Heart left ventricle (tissue), 16 donors: Measurements from ENCODE around the gene ANK2. TPM values are rescaled to one million over a fixed set of nuclear protein-coding genes. Genes with fewer than 3 reads are reported as not detected.

Source experiments
- ATAC-seq, 4 donors: fragments of 200-7000 bp; cut with Tn5 transposase; one replicate each; pipeline ENCODE4 v1.9.1; 2020 to 2022; ENCODE audit warnings: moderate library complexity in 4 of 4, mild to moderate bottlenecking in 3 of 4, moderate number of reproducible peaks in 1 of 4
- DNase-seq, 5 donors: peaks; one replicate each; pipeline ENCODE4 v3.0.0-alpha.2; 2020
- H3K27ac ChIP-seq, 12 donors: fragments of 200-600 bp; sonication (generic) in 4 of 12; one replicate each; pipeline versions ENCODE4 v1.5.0 to v1.8.0; 2016 to 2022; ENCODE audit warnings: mild to moderate bottlenecking in 2 of 12
- H3K27me3 ChIP-seq, 9 donors: fragments of 200-600 bp; sonication (generic) in 2 of 9; one replicate each; pipeline versions ENCODE4 v1.5.1 to v1.8.0; 2016 to 2022; ENCODE audit warnings: mild to moderate bottlenecking in 3 of 9
- H3K36me3 ChIP-seq, 9 donors: fragments of 200-600 bp; sonication (generic) in 2 of 9; one replicate each; pipeline versions ENCODE4 v1.5.0 to v1.8.0; 2018 to 2022; ENCODE audit warnings: mild to moderate bottlenecking in 2 of 9
- H3K4me1 ChIP-seq, 12 donors: fragments of 200-600 bp; sonication (generic) in 4 of 12; one replicate each; pipeline versions ENCODE4 v1.5.0 to v1.8.0; 2016 to 2022; ENCODE audit warnings: mild to moderate bottlenecking in 3 of 12
- H3K4me3 ChIP-seq, 12 donors: fragments of 200-600 bp; sonication (generic) in 4 of 12; one replicate each; pipeline versions ENCODE4 v1.5.0 to v1.8.0; 2017 to 2022; ENCODE audit warnings: mild to moderate bottlenecking in 9 of 12, moderate library complexity in 4 of 12
- H3K9me3 ChIP-seq, 12 donors: fragments of 200-600 bp; sonication (generic) in 4 of 12; one replicate each; pipeline versions ENCODE4 v1.5.0 to v1.8.0; 2016 to 2022; ENCODE audit warnings: mild to moderate bottlenecking in 1 of 12
- POLR2A ChIP-seq, 2 donors: fragments of 450-650 bp; IDR thresholded peaks; one replicate each; pipeline ENCODE4 v1.6.1; 2017; ENCODE audit warnings: antibody characterized with exemption in 2 of 2, mild to moderate bottlenecking in 2 of 2, moderate library complexity in 2 of 2
- WGBS, 4 donors: extraction: QIAGEN DNeasy Blood & Tissue Kit in 2 of 4; methylation state at CpG; one replicate each; pipeline versions ENCODE4 v1.1.5 to v1.1.7; 2013 to 2018; 5-methylcytosine and 5-hydroxymethylcytosine counted together
- intact Hi-C, 10 donors: fragments of 100-400 bp; cut with DNase I; formaldehyde crosslinking; loops; one replicate each; pipeline versions ENCODE4 v1.11.1 to v1.14.2; 2022
- polyA plus RNA-seq, 2 donors: library from polyadenylated mRNA; stranded (reverse); fragments of 200-250 nt; gene quantifications; one replicate each; pipeline ENCODE4 v1.2.3, GENCODE V29; 2013
- total RNA-seq, 9 donors: library from RNA; depleted of rRNA in 2 of 9; stranded (reverse); fragments of >200 nt in 2 of 9; fragmentation: NEBNext Ultra II Directional in 3 of 9; extraction: Animal tissue kit (Norgen Biotek cat#: 25700) in 3 of 9; gene quantifications; one replicate each; pipeline versions ENCODE4 v1.1.0 to v1.2.4, GENCODE V29; 2016 to 2023
- TF ChIP-seq, protein P1 (sequence below), 12 donors: fragments of 200-600 bp; sonication (generic) in 4 of 12; IDR thresholded peaks; one replicate each; pipeline versions ENCODE4 v1.5.0 to v1.8.0; 2018 to 2022; ENCODE audit warnings: antibody characterized with exemption in 12 of 12, mild to moderate bottlenecking in 5 of 12
- donor health status: ischemic (EF 13 %, LVEDD 7.1; RV severe dilation, severe dysfunction).
- donor health status: healthy with polysubstance abuse.
- donor health status: DM: no; HTN: yes; CAD: no.
- donor health status: DM: no; HTN: no; CAD: no.
- donor health status: ischemic (EF 25% LVEDD 6.9; RV normal size, moderate dysfunction).
- donor health status: ischemic (EF 25% LVEDD 5.7; RV mildly dilated, moderate dysfunction).
- donor health status: healthy.
- donor health status: DM: yes; HTN: yes; CAD: no.
- donor health status: ischemic (EF 35%, LVEDD 5.7; RV mildly dilated, moderate dysfunction).
- donor health status: nonischemic (EF 11% LVEDD 7.7; RV severe dilation, severe dysfunction).
- donor health status: DM: yes; HTN: yes; CAD: no.
- donor health status: PGD.
- donor health status: ischemic (EF 29% LVEDD 5.4; RV normal size, mild dysfunction).
- donor health status: nonischemic (EF 23%, LVEDD 6.1; RV moderate dilation, normal function).

The ANK2 gene
- total and polyA plus RNA-seq, 11 donors = 30.7 to 351 (median 267) TPM

DNA sequence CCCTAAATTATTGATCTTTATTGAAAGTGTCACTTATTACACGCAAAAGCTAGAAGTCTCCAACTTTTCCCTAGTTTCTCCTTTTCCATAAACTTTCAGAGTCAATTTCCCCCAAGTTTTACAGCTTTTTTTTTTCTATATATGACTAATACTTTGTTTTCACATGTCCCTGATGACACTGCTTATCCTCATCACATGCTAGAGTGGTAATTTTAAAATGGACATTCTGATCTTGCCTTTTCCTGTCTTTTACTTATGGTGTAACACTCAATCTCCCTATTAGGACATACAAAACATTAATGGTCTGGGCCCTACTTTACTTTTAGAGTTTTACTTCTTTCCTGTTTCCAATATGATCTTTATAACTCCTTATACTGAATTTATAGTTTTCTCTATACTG lies 112.6 kb downstream of the ANK2 start:
- DNase-seq = no peak
- no peaks in the 10 kb centered on the region for H3K9me3 ChIP-seq
- no peaks in the 10 kb centered on the region for H3K27me3 ChIP-seq
- no peak for TF ChIP-seq POLR2A (IDR thresholded peaks at IDR 0.05)
- TF ChIP-seq, protein P1, sequence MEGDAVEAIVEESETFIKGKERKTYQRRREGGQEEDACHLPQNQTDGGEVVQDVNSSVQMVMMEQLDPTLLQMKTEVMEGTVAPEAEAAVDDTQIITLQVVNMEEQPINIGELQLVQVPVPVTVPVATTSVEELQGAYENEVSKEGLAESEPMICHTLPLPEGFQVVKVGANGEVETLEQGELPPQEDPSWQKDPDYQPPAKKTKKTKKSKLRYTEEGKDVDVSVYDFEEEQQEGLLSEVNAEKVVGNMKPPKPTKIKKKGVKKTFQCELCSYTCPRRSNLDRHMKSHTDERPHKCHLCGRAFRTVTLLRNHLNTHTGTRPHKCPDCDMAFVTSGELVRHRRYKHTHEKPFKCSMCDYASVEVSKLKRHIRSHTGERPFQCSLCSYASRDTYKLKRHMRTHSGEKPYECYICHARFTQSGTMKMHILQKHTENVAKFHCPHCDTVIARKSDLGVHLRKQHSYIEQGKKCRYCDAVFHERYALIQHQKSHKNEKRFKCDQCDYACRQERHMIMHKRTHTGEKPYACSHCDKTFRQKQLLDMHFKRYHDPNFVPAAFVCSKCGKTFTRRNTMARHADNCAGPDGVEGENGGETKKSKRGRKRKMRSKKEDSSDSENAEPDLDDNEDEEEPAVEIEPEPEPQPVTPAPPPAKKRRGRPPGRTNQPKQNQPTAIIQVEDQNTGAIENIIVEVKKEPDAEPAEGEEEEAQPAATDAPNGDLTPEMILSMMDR (IDR thresholded peaks at IDR 0.05) = no peak
- H3K36me3 ChIP-seq = no peaks in the 10 kb centered on the region
- peaks cover 0 to 16% (median 4%) of the 10 kb centered on the region in 12 donors for H3K4me1 ChIP-seq
- H3K27ac ChIP-seq = peak overlapping the region in 6 of 12 donors; percentile 8 to 22 (median 12)
- intact Hi-C loops = no loop called here
- WGBS, 4 donors = 90 to 96% (median 91%) methylated on average over 1 of the region's 1 CpG
- peak in 1 of 4 donors; percentile 18 for ATAC-seq
- no peak overlapping the region for H3K4me3 ChIP-seq

DNA sequence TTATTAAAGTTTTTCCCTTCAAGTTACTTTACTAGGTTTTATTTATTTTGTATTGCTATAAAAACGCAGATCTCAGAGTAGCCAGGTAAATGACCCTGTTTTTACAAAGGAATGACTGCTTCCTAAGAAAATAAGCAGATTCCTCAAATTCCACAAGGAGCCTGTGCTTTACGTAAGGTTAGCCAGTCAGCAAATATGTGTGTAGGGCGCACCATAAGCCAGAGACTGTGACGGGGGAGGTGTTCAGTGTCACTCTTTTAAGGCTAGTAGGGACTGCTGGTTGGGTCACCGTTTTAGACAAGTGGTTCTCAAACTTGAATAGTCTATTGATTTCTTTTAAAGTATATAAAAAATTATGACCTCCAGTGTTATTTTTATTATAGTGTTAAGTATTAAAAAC lies 119.9 kb downstream of the ANK2 start:
- no peaks in the 10 kb centered on the region for H3K36me3 ChIP-seq
- H3K9me3 ChIP-seq = no peaks in the 10 kb centered on the region
- peak in 1 of 4 donors; percentile 55 for ATAC-seq
- H3K4me3 ChIP-seq = no peak overlapping the region
- DNase-seq = no peak
- H3K27me3 ChIP-seq = no peaks in the 10 kb centered on the region
- 50 to 63% (median 56%) methylated on average over 5 of the region's 5 CpGs for WGBS, 4 donors
- TF ChIP-seq, protein P1 (IDR thresholded peaks at IDR 0.05) = no peak
- no peak for TF ChIP-seq POLR2A (IDR thresholded peaks at IDR 0.05)
- H3K27ac ChIP-seq = no peak overlapping the region
- intact Hi-C loops = no loop called here
- peaks cover 0 to 25% (median 6%) of the 10 kb centered on the region in 12 donors for H3K4me1 ChIP-seq

DNA sequence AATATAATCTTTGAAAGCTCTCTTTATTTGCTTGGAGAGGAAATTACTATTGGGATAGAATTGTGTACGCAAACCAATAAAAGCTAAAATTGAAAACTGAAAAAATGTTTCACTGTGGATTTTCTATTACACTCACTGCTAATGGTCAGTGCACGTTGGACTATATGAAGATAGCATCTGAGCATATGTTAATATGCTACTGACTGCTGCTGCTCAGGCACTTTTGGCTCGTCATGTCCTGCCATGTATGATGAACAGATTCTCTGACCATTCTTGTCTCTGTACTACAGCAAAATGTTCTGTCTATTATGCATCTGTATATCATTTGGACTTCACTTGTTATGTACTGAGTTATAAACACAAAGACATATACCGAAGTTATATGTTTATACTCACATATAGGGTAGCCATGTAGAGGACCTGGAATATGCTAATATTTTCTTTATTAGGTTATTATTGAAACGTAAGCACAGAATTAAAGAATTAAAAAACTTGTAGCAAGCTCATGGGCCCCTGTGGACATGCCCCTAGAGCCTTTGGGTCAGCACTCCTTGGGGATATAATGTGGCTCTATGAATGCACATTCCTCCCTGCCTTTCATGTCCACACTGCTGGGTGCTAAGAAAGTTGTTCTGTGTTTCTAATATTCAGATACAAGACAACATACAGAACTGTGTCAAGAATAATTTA lies 120.8 kb downstream of the ANK2 start:
- Histone ChIP-seq H3K27me3 (no peaks in the 10 kb centered on the region), H3K4me3 (no peak overlapping the region), H3K27ac (no peak overlapping the region), H3K9me3 (no peaks in the 10 kb centered on the region), H3K36me3 (no peaks in the 10 kb centered on the region), H3K4me1 (peaks cover 0 to 25% (median 6%) of the 10 kb centered on the region in 12 donors)
- ATAC-seq = peak in 2 of 4 donors; percentile 41 to 42
- TF ChIP-seq, protein P1 (IDR thresholded peaks at IDR 0.05) = no peak
- TF ChIP-seq POLR2A (IDR thresholded peaks at IDR 0.05) = no peak
- WGBS, 4 donors = 65 to 68% (median 67%) methylated on average over 5 of the region's 5 CpGs
- no peak for DNase-seq
- intact Hi-C loops = loop anchor here in 2 of 10 donors (10.0 kb wide), 1 partner anchor 65 kb away; no protein-coding TSS in a partner anchor

DNA sequence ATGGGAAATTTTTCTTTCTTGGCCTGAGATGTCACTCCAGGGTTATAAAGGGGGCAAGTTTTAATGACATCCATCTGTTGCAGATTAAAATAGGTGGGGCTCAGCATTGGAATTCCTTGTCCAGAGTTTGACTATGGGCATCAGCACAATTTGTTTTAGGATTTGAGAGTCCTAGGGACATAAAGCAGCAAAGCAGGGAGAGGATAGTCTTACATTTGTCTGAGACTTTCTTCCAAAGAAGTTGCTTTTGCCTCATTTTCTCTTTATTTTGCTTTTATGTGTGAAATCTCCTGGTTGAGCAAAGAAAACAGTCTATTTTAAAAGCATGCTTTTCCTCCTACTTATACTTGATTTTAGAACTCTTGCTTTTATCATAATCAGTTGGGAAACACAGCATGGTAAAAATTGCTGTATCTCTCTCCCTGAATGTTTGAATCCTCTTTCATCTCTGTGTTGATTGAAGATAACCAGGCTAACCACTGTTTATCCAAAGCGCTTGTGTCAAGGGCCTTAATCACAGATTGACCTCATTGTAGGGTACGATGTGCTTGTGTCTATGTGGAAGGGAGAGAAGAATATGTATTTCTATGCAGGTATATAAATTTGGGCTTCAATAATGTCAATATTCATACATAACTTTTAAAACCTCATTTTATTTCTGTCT lies 121.5 kb downstream of the ANK2 start:
- DNase-seq (no peak), ATAC-seq (peak in 3 of 4 donors; percentile 42 to 49 (median 49))
- intact Hi-C loops = loop anchor here in 2 of 10 donors (10.0 kb wide), 1 partner anchor 66 kb away; no protein-coding TSS in a partner anchor
- TF ChIP-seq, protein P1 (IDR thresholded peaks at IDR 0.05) = no peak
- TF ChIP-seq POLR2A (IDR thresholded peaks at IDR 0.05) = no peak
- H3K4me1 ChIP-seq = peaks cover 0 to 25% (median 6%) of the 10 kb centered on the region in 12 donors
- H3K27ac ChIP-seq = no peak overlapping the region
- H3K36me3 ChIP-seq = peaks cover 0 to 3% (median 0%) of the 10 kb centered on the region in 9 donors
- no peak overlapping the region for H3K4me3 ChIP-seq
- 25 to 27% (median 27%) methylated on average over 2 of the region's 2 CpGs for WGBS, 4 donors
- no peaks in the 10 kb centered on the region for H3K9me3 ChIP-seq
- no peaks in the 10 kb centered on the region for H3K27me3 ChIP-seq
